SH-SY5Y (cell line): ENCODE data around the gene ZNF135.

Source experiments
- GATA2 ChIP-seq: IDR thresholded peaks from 2 replicates; pipeline ENCODE4 v1.6.1; 2011; ENCODE audit warnings: mild to moderate bottlenecking, low read depth, low read length
- GATA3 ChIP-seq: IDR thresholded peaks from 2 replicates; pipeline ENCODE4 v1.6.1; 2011; ENCODE audit warnings: low read depth, mild to moderate bottlenecking, low read length, moderate library complexity

Gene ZNF135

DNA sequence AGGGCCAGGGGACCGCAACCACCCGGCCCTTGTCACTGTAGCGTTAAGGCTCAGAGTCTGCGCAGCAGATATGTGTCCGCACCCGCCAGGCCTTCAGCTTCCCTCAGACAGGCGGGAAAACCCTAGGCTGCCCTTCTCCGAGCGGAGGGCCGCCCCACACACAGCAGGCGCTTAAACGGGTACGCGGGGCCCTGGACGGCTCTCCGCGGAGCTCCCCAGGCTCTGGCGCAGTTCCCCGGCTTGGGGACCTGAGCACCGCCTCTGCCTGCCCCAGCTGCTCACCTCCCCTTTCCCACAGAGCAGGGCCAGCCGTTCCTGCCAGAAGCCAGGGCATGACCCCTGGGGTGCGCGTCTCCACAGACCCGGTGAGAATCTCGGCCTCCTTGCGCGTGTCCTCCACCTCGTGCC lies 593 bp downstream of the ZNF135 start:
- TF ChIP-seq GATA3 (no peak), GATA2 (no peak)

DNA sequence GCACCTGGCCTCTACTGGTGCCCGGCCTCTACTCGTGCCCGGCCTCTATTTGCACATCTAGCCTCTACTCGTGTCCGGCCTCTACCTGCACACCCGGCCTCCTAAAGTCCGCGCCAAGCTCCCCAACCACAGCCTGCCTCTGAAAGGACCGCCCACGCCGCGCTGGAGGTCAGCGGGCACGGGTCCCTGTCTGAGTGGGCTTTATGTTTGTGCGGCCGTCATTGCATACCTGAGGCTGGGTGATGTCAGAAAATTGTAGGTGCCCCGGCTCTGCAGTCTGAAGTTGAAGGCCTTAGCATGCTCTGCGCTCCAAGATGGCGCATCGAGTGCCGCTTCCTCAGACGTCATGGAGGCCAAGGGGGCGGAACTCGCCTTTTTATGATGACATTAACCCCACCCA lies 1.1 kb downstream of the ZNF135 start:
- TF ChIP-seq GATA3 (no peak), GATA2 (no peak)

DNA sequence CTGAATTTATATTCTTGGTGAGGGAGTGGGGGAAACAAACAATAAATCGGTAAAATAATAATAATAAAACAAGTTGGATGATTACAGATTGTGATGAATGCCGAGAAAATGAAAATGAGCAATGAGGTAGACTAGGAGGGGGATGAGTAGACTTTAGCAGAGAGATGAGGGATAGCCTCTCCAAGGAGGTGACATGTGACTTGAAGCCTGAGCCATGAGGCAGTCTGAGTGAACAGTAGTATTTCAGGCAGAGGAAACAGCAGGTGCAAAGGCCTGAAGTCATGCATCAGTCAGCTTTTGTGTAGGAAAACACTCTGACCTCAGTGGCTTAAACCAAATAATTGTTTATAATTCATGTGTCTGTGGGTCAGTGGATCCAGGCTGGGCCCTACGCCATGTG lies 4.6 kb downstream of the ZNF135 start:
- TF ChIP-seq GATA2 (no peak), GATA3 (no peak)

DNA sequence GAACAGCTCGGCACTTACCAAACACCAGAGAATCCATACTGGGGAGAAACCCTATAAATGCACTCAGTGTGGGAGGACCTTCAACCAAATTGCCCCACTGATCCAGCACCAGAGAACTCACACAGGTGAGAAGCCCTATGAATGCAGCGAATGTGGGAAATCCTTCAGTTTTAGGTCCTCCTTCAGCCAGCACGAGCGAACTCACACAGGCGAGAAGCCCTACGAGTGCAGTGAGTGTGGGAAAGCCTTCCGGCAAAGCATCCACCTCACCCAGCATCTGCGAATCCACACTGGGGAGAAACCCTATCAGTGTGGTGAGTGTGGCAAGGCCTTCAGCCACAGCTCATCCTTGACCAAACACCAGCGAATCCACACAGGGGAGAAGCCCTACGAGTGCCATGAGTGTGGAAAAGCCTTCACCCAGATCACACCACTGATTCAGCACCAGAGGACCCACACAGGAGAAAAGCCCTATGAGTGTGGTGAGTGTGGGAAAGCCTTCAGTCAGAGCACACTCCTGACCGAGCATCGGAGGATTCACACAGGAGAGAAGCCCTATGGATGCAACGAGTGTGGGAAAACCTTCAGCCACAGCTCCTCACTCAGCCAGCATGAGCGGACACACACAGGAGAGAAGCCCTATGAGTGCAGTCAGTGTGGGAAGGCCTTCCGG lies 8.3 kb downstream of the ZNF135 start:
- no peak for TF ChIP-seq GATA3
- TF ChIP-seq GATA2, result no peak

DNA sequence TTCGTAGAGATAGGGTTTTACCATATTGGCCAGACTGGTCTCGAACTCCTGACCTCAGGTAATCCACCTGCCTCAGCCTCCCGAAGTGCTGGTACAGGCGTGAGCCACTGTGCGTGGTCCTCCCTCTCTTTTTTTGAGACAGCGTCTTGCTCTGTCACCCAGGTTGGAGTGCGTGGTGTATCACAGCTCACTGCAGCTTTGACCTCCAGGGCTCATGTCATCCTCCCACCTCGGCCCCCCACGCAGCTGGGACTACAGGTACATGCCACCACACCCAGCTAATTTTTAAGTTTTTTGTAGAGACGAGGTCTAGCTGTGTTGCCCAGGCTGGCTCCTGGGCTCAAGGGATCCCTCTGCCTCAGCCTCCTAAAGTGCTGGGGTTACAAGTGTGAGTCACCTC lies 20.7 kb downstream of the ZNF135 start:
- no peak for TF ChIP-seq GATA2
- TF ChIP-seq GATA3, result no peak

DNA sequence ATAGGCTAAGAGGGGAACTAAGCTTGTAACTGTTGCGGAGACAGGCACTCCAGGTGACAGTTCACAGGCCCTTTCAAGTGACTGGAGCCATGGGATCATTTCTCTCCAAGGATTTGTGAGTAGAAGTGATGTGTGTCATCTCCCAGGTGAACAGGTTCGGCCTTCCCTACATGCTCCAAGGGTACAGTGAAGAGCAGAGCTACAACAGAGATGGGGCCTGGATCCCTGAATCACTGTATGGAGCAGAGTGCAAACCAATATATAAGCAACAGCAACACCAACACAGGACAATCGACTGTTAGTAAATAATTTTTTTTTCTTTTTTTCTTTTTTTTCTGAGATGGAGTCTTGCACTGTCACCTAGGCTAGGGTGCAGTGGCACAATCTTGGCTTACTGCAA lies 23.9 kb downstream of the ZNF135 start:
- TF ChIP-seq GATA3 (no peak), GATA2 (no peak)

DNA sequence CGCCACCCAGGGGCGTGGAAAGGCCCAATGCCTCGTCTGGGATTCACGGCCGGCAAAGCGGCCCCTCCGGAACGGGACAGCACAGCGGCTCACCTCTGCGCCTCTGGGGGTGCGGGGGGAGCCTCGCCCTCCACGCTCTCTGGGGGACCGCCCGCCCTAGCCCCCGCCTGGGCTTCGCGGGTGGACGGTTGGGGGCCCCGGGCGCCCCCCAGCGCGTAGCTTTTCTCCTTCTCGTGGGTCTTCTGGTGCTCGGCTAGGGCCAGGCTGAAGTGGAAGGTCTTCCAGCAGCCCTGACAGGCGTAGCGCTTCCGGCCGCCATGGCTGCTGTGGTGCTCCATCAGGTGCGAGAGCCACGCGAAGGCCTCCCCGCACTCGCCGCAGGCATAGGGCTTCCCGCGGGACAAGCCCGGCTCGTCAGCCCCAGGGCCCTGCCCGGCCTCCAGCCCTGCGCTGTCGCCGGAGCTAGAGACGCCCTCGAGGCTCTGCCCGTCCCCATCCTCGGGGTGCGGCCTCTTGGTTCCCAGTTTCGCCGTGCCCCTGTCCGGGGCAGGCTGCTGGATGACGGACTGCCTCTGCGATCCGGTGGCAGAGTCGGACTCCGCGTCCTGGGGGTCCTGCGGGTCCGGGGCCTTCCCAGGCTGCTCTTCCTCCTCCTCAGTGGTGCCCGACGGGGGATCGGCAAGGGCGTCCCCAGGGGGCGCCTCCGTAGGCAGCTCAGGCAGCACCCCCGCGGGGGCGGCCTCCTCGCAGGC lies 25.7 kb downstream of the ZNF135 start:
- TF ChIP-seq GATA3 (no peak), GATA2 (no peak)

DNA sequence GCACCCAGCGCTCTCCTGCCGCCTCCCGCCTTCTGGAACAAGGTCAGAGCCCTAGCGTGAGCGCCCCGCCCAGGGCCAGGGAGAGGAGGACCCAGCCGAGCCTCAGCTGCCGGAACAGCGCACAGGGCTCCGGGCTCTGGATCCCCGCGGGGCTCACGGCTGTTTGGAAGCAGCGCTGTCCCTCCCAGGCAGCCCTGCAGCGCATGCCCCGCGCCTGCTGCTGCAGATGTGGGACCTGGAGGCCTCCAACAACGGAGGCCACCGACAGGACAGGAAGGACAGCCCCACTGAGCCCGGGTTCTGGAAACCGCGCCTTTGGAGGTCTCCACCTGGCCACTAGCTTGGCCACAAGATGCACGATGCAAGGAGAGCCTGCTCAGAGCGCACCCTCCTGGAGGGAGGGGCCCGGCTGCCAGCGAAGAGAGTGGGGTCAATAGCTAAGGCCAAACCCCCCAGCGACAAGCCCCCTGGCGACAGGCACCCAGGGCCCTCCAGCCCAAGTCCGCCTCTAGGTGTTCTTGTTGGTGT lies 26.3 kb downstream of the ZNF135 start:
- TF ChIP-seq GATA3 (no peak), GATA2 (no peak)

DNA sequence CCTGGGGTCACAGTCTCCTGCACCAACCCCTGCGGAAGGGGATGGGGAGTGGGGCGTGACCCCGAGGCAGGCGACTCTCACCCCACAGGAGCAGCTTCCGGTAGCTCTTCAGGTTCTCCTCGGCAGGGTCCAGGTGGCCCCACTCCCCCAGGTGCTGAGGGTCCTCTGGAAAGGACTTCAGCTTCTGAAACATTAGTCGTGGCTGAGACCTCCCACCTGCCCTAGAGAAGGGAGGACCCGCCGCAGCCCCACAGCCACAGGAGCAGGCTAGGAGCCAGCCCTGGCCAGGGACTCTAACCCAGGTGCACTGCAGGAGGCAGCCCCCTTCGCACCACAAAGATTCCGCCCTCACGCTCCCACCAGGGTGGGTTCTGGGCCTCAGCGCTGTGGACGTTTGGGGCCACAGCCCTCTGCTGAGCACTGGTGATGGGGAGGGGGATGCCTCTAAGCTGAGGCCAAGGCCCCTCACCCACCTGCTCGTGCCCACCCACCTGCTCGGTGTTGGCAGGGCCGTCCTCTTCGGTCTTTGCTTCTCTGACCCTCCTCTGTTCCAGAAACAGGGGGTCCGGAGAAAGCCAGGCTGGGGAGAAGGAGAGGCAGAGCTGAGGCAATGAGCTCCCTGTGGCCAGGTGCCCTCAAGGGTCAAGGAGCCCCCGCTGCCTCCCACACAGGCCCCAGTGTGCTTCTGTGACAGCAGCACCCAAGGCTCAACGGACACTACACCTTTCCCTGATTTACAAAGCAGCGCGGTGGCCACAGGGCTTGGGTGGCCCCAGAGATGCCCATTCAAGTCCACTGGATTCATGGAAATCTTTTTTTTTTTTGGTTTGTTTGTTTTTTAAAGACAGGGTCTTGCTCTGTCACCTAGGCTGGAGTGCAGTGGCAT lies 28.0 kb downstream of the ZNF135 start:
- no peak for TF ChIP-seq GATA2
- no peak for TF ChIP-seq GATA3

DNA sequence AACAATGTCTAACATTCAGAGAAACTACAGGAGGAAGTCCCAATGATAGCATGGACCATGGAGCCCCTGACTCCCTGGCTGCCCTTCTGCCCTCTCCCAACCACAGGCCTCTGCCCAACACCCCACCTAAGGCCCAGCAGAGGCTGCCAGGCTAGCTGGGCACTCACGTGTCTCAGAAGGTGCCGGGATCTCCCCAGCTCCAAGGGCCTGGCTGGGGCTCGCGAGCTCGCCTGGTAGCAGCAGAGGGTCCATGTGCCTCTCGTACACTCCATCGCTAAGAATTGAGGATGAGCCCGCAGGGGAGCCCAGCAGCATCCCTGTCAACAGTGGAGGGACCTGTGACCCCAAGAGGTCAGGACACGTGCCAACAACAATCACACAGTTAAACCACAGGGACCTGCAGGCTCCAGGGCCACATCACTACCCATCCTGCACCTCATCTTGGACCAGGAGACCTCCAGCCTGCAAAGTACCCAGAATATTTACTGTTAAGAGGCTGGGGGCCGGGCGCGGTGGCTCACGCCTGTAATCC lies 29.5 kb downstream of the ZNF135 start:
- TF ChIP-seq GATA3 (no peak), GATA2 (no peak)

DNA sequence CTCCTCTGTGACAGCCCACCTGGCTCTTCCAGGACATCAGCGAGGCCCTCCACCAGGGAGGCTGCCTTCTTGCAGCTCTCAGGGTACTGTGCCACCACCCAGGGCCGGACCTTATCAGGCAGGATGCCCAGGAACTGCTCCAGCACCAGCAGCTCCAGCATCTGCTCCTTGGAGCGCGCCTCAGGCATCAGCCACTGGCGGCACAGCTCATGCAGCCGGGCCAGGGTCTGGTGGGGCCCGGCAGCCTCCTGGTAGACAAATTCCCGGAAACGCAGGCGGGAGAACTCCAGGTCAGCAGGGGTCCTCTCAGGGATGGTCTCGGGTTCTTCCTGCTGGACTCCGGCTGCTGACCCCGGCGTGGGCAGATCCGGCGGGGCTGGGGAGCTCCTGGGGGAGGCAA lies 30.8 kb downstream of the ZNF135 start:
- TF ChIP-seq GATA3, result no peak
- TF ChIP-seq GATA2, result no peak

DNA sequence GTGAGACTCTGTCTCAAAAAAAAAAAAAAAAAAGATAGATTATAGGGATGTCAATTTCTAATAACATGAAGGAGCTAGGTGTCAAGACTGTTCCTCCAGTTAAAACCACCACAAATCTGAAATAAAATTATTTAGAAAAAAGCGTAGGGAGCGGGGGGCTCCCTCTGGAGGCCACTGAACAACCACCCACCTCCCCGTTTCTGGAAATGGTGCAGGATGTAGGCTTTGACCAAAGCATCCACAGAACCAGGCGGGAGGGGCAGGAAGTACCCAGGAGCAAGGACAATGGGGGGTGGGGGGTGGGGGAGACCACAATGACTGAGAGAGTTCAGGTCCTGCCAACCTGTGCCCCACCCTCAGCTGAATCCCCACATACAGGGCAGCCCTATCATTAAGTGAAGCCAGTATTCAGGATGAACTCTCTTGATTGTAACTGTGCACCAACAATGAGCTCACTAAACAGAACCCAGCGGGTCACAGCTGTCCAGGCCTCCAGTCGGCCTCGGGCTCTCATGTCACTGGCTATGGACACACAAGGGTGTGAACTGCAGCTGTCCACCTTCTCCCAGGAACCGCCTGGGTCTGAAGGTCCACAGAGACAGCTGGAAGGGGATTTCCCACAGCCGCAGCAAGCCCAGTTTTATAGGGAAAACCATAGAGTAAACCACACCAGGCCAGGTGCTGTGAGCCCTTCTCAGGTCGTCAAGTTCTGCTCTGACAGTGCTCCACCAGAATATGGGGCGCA lies 32.3 kb downstream of the ZNF135 start:
- TF ChIP-seq GATA2 (no peak), GATA3 (no peak)

DNA sequence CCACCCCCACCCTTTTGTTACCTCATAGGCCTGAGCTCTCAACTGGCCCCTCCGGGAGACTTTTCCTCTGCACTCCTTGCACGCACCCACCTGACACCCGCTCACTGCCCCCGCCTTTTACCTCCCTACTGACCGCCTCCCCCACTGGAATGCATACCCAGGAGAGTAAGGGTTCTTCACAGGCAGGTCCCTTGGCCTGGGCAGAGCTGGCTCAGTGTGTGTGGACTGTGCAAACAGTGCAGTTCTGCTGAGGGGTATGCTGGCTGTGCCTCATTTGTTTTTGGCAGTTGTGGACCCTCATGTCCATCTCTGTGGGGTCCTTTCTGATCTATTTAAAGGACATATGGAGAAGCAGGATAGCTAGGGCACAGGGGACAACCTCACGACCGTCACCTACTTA lies 34.0 kb downstream of the ZNF135 start:
- TF ChIP-seq GATA2 (no peak), GATA3 (no peak)
